ENCODE data around the gene EPHA7. TPM values are rescaled to one million over a fixed set of nuclear protein-coding genes. Genes with fewer than 3 reads are reported as not detected.

The EPHA7 gene
- total RNA-seq, 1 experiment from 2014 or later: not detected

DNA sequence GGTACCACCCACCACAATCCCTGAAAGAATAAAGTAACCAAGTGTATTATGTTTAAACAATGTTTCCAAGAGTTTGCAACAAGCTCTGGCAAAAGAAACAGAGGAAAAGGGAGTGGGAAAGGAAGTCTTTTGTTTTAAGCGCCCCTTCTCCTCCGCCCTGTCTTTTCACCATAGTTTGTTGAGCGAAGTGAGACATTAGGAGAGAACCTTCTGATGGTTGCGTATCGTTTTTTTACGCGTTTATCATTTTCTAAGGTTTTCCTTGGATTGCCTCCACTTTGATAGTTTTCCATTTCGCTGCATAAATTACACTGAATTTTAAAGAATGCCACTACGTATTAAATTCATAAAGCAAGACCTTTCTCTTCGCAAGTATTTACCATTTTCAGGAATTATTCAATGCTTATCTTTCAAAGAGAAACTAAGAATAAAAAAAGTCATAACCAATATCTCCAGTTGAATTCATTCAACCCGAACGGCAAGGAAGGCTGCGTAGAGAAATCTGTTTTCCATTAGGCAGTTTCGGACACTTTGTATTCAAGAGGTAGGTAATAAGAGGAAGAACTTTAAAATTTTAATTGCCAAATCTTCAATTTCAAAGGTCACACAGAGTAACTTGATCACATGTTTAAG, 920 bp upstream of the EPHA7 start:
- H3K4me2 ChIP-seq (ENCODE audit: low read length): no peak overlapping the region
- H3K9me2 ChIP-seq (ENCODE audit: insufficient read depth): no peaks in the 10 kb centered on the region
- H3K79me2 ChIP-seq (ENCODE audit: insufficient read depth, low read length): no peaks in the 10 kb centered on the region
- ChIA-PET RAD21 (ENCODE audit: low non-redundant PET in 1 of 2, low total read pairs in 2 of 2, uncharacterized antibody in 2 of 2, unreplicated experiment in 2 of 2) (no interaction called here), POLR2A (no interaction called here), CTCF (no interaction called here)
- H3K4me3 ChIP-seq (replicated peaks in 1 of 2; ENCODE audit: low read depth in 1 of 2, low read length in 2 of 2): no peak overlapping the region
- ATAC-seq (no peak), DNase-seq (ENCODE audit: low read depth, low spot score) (no peak)
- no TSS peak for BruUV-seq (replicated peaks)
- no peaks in the 10 kb centered on the region for H3K4me1 ChIP-seq (ENCODE audit: control insufficient read depth in 1 of 2, insufficient read depth in 2 of 2, low read length in 2 of 2)
- TF ChIP-seq FOSL1 (IDR thresholded peaks at IDR 0.05; ENCODE audit: low read depth) (no peak), POLR2A (IDR thresholded peaks at IDR 0.05; ENCODE audit: borderline replicate concordance, extremely low read depth, insufficient read depth, insufficient read length) (no peak)
- TF ChIP-seq, protein P1, sequence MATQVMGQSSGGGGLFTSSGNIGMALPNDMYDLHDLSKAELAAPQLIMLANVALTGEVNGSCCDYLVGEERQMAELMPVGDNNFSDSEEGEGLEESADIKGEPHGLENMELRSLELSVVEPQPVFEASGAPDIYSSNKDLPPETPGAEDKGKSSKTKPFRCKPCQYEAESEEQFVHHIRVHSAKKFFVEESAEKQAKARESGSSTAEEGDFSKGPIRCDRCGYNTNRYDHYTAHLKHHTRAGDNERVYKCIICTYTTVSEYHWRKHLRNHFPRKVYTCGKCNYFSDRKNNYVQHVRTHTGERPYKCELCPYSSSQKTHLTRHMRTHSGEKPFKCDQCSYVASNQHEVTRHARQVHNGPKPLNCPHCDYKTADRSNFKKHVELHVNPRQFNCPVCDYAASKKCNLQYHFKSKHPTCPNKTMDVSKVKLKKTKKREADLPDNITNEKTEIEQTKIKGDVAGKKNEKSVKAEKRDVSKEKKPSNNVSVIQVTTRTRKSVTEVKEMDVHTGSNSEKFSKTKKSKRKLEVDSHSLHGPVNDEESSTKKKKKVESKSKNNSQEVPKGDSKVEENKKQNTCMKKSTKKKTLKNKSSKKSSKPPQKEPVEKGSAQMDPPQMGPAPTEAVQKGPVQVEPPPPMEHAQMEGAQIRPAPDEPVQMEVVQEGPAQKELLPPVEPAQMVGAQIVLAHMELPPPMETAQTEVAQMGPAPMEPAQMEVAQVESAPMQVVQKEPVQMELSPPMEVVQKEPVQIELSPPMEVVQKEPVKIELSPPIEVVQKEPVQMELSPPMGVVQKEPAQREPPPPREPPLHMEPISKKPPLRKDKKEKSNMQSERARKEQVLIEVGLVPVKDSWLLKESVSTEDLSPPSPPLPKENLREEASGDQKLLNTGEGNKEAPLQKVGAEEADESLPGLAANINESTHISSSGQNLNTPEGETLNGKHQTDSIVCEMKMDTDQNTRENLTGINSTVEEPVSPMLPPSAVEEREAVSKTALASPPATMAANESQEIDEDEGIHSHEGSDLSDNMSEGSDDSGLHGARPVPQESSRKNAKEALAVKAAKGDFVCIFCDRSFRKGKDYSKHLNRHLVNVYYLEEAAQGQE (IDR thresholded peaks at IDR 0.05; ENCODE audit: low read depth): no peak
- H3K9ac ChIP-seq (ENCODE audit: low read length): no peak overlapping the region
- no peaks in the 10 kb centered on the region for H3K27me3 ChIP-seq (ENCODE audit: insufficient read depth, low read length)
- H3K27ac ChIP-seq (ENCODE audit: low read depth, low read length): no peak overlapping the region
- no peaks in the 10 kb centered on the region for H3K36me3 ChIP-seq (ENCODE audit: control insufficient read depth in 1 of 2, insufficient read depth in 2 of 2, low read length in 2 of 2)
- no peaks in the 10 kb centered on the region for H4K20me1 ChIP-seq (ENCODE audit: insufficient read depth)
- H3K9me3 ChIP-seq (ENCODE audit: control insufficient read depth in 1 of 2, insufficient read depth in 1 of 2, low read depth in 1 of 2, low read length in 2 of 2): peaks cover 0 to 9% of the 10 kb centered on the region in 2 experiments; a peak in 2 of 4 replicates
- intact Hi-C loops (cut with micrococcal nuclease): no loop called here
- H2AFZ ChIP-seq (ENCODE audit: low read depth, low read length, poor library complexity, severe bottlenecking): no peak overlapping the region
